ENCODE data around the gene ZCCHC14.

GRCh38 chr16:87423429-87423828 is 69.4 kb downstream of the ZCCHC14 start:
- TF ChIP-seq POLR2A (IDR thresholded peaks at IDR 0.05; ENCODE audit: low read depth, low read length) (no peak), TAF1 (IDR thresholded peaks at IDR 0.05; ENCODE audit: low read depth, low read length) (no peak), POU2F2 (IDR thresholded peaks at IDR 0.05; ENCODE audit: low read depth, low read length) (no peak), POLR2AphosphoS5 (IDR thresholded peaks at IDR 0.05; ENCODE audit: low read depth, low read length) (no peak), SPI1 (IDR thresholded peaks at IDR 0.05; ENCODE audit: low read depth, low read length) (no peak), PAX5 (IDR thresholded peaks at IDR 0.05; ENCODE audit: insufficient read depth, low read length, severe bottlenecking) (no peak)
